Right kidney (tissue), 9 donors: ENCODE measurements around the gene ERAL1.
"Not testable (repeated sequence)": the region's sequence is repeated elsewhere in the genome, so short reads cannot be mapped to it uniquely, and the experiment has no call there.

Experiments used
- DNase-seq: peaks from one replicate; pipeline ENCODE4 v3.0.0-alpha.2; 2016
- long read RNA-seq, 8 donors: transcript quantifications; one replicate each; lab custom pipeline, GENCODE V29; 2026

The ERAL1 gene
- long read RNA-seq, donor 1, transcript ERAL1-201 (10 exons, 1,925 nt) = major isoform, 27 of 60 reads
- long read RNA-seq, donor 1, transcript ERAL1-204 (5 exons, 1,508 nt) = minor isoform, 5 of 60 reads
- long read RNA-seq, donor 1, partial matches to known transcripts = 28 of 60 reads
- long read RNA-seq, donor 1, other reads (novel, unspliced or antisense) = 0 of 60 reads
- long read RNA-seq, donor 2, transcript ERAL1-201 (10 exons, 1,925 nt) = major isoform, 13 of 26 reads
- long read RNA-seq, donor 2, partial matches to known transcripts = 12 of 26 reads
- long read RNA-seq, donor 2, other reads (novel, unspliced or antisense) = 0 of 26 reads
- long read RNA-seq, donor 3, transcript ERAL1-201 (10 exons, 1,925 nt) = major isoform, 7 of 12 reads
- long read RNA-seq, donor 3, partial matches to known transcripts = 5 of 12 reads
- long read RNA-seq, donor 3, other reads (novel, unspliced or antisense) = 0 of 12 reads
- long read RNA-seq, donor 4, transcript ERAL1-201 (10 exons, 1,925 nt) = major isoform, 15 of 61 reads
- long read RNA-seq, donor 4, partial matches to known transcripts = 30 of 61 reads
- long read RNA-seq, donor 4, other reads (novel, unspliced or antisense) = 16 of 61 reads
- long read RNA-seq, donor 5, transcript ERAL1-201 (10 exons, 1,925 nt) = major isoform, 17 of 41 reads
- long read RNA-seq, donor 5, partial matches to known transcripts = 20 of 41 reads
- long read RNA-seq, donor 5, other reads (novel, unspliced or antisense) = 0 of 41 reads
- long read RNA-seq, donor 6, transcript ERAL1-201 (10 exons, 1,925 nt) = major isoform, 15 of 34 reads
- long read RNA-seq, donor 6, partial matches to known transcripts = 16 of 34 reads
- long read RNA-seq, donor 6, other reads (novel, unspliced or antisense) = 0 of 34 reads
- long read RNA-seq, donor 7 = 0 reads
- long read RNA-seq, donor 8, transcript ERAL1-201 (10 exons, 1,925 nt) = major isoform, 19 of 21 reads
- long read RNA-seq, donor 8, partial matches to known transcripts = 0 of 21 reads
- long read RNA-seq, donor 8, other reads (novel, unspliced or antisense) = 0 of 21 reads

GRCh38 chr17:28854457-28855335 lies at the start of gene ERAL1:
ERAL1 (plus strand) TSS chr17:28855016; CDS start chr17:28855035, 19 bp downstream.
- DNase-seq = peak; percentile 88

DNA sequence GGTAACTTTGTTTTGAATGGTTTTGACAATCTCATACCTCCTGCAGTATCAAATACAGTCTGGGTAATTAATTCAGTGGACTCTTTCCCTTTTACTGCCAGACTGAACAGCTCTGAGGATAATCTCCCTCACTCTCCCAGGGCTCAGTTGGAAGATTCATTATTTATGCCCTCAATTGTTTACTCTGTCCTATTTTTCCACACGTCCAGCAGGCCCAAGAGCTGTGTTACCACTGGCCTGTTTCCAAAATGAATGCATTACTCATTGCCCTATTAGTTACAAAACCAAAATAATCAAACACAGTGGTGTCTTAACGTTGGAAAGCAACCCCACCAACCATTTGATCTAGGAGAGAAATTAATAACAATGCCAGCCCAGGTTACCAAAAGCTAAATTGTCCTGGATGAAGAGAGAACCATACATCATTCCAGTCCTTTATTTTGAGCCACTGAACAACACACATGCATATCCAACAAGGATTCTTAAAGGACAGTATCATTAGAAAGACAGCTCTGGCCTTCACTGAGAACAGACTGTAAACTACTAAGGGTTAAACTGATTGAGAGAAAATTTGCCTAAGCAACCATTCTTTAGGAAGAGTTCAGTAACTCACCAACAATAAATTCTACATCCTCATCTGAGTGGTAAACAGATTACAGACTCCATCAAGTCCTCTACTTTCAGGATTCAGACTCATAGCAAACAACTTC lies 46.7 kb upstream of the ERAL1 start:
- no peak for DNase-seq

DNA sequence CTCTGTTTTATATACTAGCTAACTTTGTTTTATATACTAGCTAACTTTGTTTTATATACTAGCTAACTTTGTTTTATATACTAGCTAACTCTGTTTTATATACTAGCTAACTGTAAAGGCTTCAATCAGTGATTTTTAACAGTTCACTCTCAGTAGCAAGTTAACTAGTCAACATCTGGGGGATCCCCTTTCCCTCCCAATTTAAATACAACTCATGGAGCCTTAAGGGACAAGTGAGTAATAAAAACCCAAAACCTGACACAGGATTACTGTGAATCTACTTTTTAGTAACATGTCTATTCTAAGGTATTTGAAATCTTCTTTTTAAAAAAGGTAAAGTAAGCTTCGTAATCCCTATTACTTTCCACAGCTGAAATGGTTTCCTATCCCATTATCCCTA lies 44.4 kb upstream of the ERAL1 start:
- no peak for DNase-seq

GRCh38 chr17:28811651-28812090 lies 43.1 kb upstream of the ERAL1 start:
- no peak for DNase-seq

- DNase-seq = peak; percentile 83
Measured at GRCh38 chr17:28812091-28812747, 42.6 kb upstream of the ERAL1 start.

DNA sequence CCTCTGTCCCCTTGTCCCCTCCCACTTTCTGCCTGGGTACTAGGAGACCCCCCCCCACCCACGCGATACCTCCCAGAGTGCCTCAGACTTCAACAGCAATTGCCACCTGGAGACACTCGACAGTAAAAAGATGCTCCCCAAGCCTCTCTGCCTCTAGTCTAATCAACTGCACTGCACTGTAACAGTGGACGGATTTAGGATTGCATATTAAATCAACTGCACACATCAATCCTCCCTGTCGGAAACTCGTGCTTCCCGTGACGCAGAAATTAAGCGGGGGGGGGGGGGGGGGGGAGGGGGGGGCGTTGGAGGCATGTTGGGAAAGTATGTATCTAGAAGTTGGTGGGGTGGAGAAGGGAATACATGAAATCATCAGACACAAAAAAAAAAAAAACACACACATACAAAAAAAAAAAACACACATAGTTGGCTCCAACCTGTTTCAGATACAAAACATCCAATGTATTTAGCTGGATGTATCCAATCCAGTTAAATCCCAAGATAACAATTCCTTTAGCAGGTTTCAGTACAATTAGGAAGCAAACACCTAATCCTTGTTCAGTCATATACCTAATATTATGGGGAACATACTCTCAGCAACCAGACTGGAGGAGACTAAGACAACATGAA lies 42.0 kb upstream of the ERAL1 start:
- no peak for DNase-seq

- DNase-seq = no peak
Measured at GRCh38 chr17:28816540-28816939, 38.3 kb upstream of the ERAL1 start.

DNA sequence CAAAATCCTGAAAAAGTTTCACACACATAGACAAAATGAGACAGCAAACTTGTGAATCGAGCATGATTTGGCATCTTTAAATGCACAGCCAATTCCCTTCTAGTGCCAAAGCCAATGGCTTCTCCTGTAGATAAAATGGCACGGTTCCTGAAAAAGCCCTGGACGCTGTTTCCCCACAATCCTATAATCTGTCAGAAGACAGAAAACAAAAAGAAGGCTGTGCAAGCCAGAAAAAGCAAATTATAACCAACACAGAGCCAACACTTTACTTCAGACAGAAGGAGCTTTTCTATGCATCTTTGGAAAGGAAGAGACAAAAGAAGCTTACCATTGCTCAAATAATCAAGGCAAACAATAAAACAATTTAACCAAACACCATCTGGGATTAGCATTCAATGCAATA lies 36.0 kb upstream of the ERAL1 start:
- DNase-seq = no peak

GRCh38 chr17:28819582-28819981 lies 35.2 kb upstream of the ERAL1 start:
- no peak for DNase-seq

- DNase-seq = no peak
Measured at GRCh38 chr17:28827672-28828071, 27.1 kb upstream of the ERAL1 start.

GRCh38 chr17:28828294-28829040 lies 26.3 kb upstream of the ERAL1 start:
- DNase-seq = no peak

DNA sequence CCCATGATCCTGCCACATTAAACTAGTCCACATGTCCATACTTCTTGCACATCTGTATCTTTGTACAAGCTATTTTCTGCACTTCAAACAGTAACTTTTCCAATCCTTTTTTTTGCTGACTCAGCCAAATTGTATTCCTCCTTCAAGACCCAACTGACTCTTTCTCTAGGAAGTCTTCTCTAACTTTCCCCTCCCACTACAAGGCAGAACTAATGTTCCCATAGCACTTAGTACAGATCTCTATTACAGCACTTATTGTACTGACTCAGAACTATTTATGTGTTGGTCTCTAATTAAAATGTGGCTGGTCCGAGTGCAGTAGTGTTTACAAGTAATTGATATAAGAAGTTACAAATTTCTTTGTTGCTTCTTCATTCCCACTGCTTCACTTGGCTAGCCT lies 20.4 kb upstream of the ERAL1 start:
- DNase-seq = no peak

- DNase-seq = not testable (repeated sequence)
Measured at GRCh38 chr17:28836541-28836940, 18.3 kb upstream of the ERAL1 start.

DNA sequence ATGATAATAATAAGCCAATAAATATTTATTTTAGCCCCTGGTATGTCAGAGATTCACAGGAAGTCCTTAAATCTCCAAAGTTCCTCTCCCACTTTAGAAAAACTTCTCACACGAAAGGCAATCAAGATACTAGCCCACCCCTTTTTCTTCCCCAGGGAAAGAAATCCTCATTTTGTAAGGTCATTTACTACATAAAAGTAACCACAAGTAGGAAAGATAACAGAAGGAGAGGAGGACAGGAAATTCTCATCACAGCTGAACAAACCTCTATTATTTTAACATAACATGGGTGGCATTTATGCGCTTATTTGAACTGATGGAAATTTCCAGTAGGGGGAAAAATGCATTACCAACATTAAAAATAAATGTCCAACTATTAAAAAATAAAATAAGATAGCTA lies 15.6 kb upstream of the ERAL1 start:
- DNase-seq = no peak

GRCh38 chr17:28841901-28842281 lies 12.9 kb upstream of the ERAL1 start:
- DNase-seq = no peak

- peak; percentile 85 for DNase-seq
Measured at GRCh38 chr17:28842282-28843012, 12.4 kb upstream of the ERAL1 start, which contains the start of gene FAM222B. FAM222B (minus strand) TSS chr17:28842790; CDS start chr17:28766667, 76,123 bp downstream.

GRCh38 chr17:28843816-28844148 lies 11.0 kb upstream of the ERAL1 start:
- DNase-seq = no peak

DNA sequence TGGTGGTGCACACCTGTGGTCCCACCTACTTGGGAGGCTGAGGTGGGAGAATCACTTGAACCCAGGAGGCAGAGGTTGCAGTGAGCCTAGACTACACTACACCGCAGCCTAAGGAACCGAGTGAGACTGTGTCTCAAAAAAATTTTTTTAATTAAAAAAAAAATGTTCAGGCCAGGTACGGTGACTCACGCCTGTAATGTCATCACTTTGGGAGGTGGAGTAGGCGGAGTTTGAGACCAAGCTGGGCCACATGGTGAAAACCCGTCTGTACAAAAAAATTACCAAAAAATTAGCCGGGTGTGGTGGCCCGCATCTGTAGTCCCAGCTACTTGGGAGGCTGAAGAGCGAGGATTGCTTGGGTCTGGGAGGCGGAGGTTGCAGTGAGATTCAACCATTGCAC lies 8.6 kb upstream of the ERAL1 start:
- DNase-seq = no peak

- DNase-seq = not testable (repeated sequence)
Measured at GRCh38 chr17:28846699-28847098, 8.1 kb upstream of the ERAL1 start.
